SK-N-SH (cell line): ENCODE measurements around the gene EPHB4. TPM values are rescaled to one million over a fixed set of nuclear protein-coding genes. Genes with fewer than 3 reads are reported as not detected.

Source experiments
- CTCF ChIA-PET: fragments of 300-600, 350-600 bp; formaldehyde crosslinking; extraction: SDS; loops from one replicate; lab custom pipeline; 2021; lab: Yijun Ruan, JAX
- POLR2A ChIA-PET: fragments of 350-600 bp; sonication (Branson Sonifier 250); formaldehyde crosslinking; extraction: SDS; loops from one replicate; lab custom pipeline; 2020; ENCODE audit warnings: antibody characterized with exemption, inconsistent platforms; lab: Yijun Ruan, JAX
- DNase-seq: peaks from one replicate; pipeline ENCODE4 v3.0.0; 2012
- H2AFZ ChIP-seq: fragments of 200-600 bp; sonication (generic); 2 replicates; pipeline ENCODE4 v1.8.1; 2016; ENCODE audit warnings: antibody characterized with exemption, mild to moderate bottlenecking, low read depth
- H3F3A ChIP-seq: fragments of 200-600 bp; sonication (generic); replicated peaks from 2 replicates; pipeline ENCODE3; 2016; ENCODE audit warnings: antibody characterized with exemption, mild to moderate bottlenecking; ENCODE audit not compliant: insufficient read depth
- H3K27ac ChIP-seq, 2 experiments: fragments of 200-500 bp in 1 of 2; fragments of 200-600 bp in 1 of 2; sonication (Bioruptor generic) in 1 of 2; sonication (generic), shearing (Covaris generic) in 1 of 2; 2 replicates each; pipeline versions ENCODE4 v1.5.1 to v1.6.1; 2014 to 2016; ENCODE audit warnings: low read depth in 2 of 2, inconsistent platforms in 1 of 2, low read length in 1 of 2, mild to moderate bottlenecking in 1 of 2, mixed read lengths in 1 of 2
- H3K27me3 ChIP-seq: fragments of 200-600 bp; sonication (generic), shearing (Covaris generic); 2 replicates; pipeline ENCODE4 v1.6.1; 2016; ENCODE audit warnings: mixed run types; ENCODE audit not compliant: insufficient read depth
- H3K36me3 ChIP-seq, 2 experiments: fragments of 200-500 bp in 1 of 2; fragments of 200-600 bp in 1 of 2; sonication (Bioruptor generic) in 1 of 2; sonication (generic) in 1 of 2; replicated peaks in 1 of 2; 2 replicates each; pipeline versions ENCODE3 to v1.5.1; 2014 to 2016; ENCODE audit warnings: low read length in 1 of 2, mild to moderate bottlenecking in 1 of 2; ENCODE audit not compliant: insufficient read depth in 2 of 2, control insufficient read depth in 1 of 2
- H3K4me1 ChIP-seq, 2 experiments: fragments of 200-500 bp in 1 of 2; fragments of 200-600 bp in 1 of 2; sonication (Bioruptor generic) in 1 of 2; sonication (generic), shearing (Covaris generic) in 1 of 2; 2 replicates each; pipeline versions ENCODE4 v1.5.1 to v1.6.1; 2014 to 2016; ENCODE audit warnings: low read depth in 1 of 2, low read length in 1 of 2, mixed run types in 1 of 2; ENCODE audit not compliant: insufficient read depth in 2 of 2, control insufficient read depth in 1 of 2
- H3K4me2 ChIP-seq: fragments of 200-600 bp; sonication (generic), shearing (Covaris generic); 2 replicates; pipeline ENCODE4 v1.6.1; 2017; ENCODE audit warnings: mixed run types
- H3K4me3 ChIP-seq, 2 experiments: fragments of 200-500 bp in 1 of 2; fragments of 200-600 bp in 1 of 2; sonication (Bioruptor generic) in 1 of 2; sonication (generic), shearing (Covaris generic) in 1 of 2; 2 replicates each; pipeline versions ENCODE4 v1.5.1 to v1.8.1; 2014 to 2016; ENCODE audit warnings: low read depth in 2 of 2, inconsistent platforms in 1 of 2, low read length in 1 of 2, mild to moderate bottlenecking in 1 of 2, mixed read lengths in 1 of 2, moderate library complexity in 1 of 2
- H3K79me2 ChIP-seq: fragments of 200-600 bp; sonication (generic); 2 replicates; pipeline ENCODE4 v1.8.1; 2017; ENCODE audit warnings: mild to moderate bottlenecking; ENCODE audit not compliant: insufficient read depth
- H3K9ac ChIP-seq: fragments of 200-600 bp; sonication (generic); 2 replicates; pipeline ENCODE4 v1.6.1; 2017; ENCODE audit warnings: mixed run types
- H3K9me2 ChIP-seq: fragments of 200-600 bp; sonication (generic); 2 replicates; pipeline ENCODE4 v1.6.1; 2017; ENCODE audit warnings: mixed run types
- H3K9me3 ChIP-seq: fragments of 200-600 bp; sonication (generic); 2 replicates; pipeline ENCODE4 v1.6.1; 2017; ENCODE audit warnings: mixed run types, mild to moderate bottlenecking, moderate library complexity
- H4K20me1 ChIP-seq: fragments of 200-600 bp; sonication (generic); 2 replicates; pipeline ENCODE4 v1.6.1; 2017; ENCODE audit warnings: mild to moderate bottlenecking, mixed run types; ENCODE audit not compliant: insufficient read depth
- ELF1 ChIP-seq: IDR thresholded peaks from 2 replicates; pipeline ENCODE4 v1.4.0; 2012
- EP300 ChIP-seq, 2 experiments: IDR thresholded peaks; 2 replicates each; pipeline versions ENCODE4 v1.4.0 to v1.6.1; 2012; ENCODE audit warnings: borderline replicate concordance in 1 of 2, low read depth in 1 of 2, low read length in 1 of 2
- EZH2phosphoT487 ChIP-seq: fragments of 200-600 bp; sonication (generic); IDR thresholded peaks from 2 replicates; pipeline ENCODE4 v1.6.1; 2017; ENCODE audit warnings: low read depth, mixed run types, mild to moderate bottlenecking, antibody characterized with exemption, moderate library complexity, borderline replicate concordance
- FOXM1 ChIP-seq: IDR thresholded peaks from 2 replicates; pipeline ENCODE4 v1.4.0; 2012; ENCODE audit warnings: low read depth, mild to moderate bottlenecking
- JUND ChIP-seq: IDR thresholded peaks from 2 replicates; pipeline ENCODE4 v1.4.0; 2012
- MXI1 ChIP-seq: IDR thresholded peaks from 2 replicates; pipeline ENCODE4 v1.6.1; 2012; ENCODE audit warnings: mild to moderate bottlenecking, low read depth, low read length, improper control_type of control experiment
- NRF1 ChIP-seq: IDR thresholded peaks from 2 replicates; pipeline ENCODE4 v1.6.1; 2012; ENCODE audit warnings: low read depth, mild to moderate bottlenecking, low read length
- RAD21 ChIP-seq: IDR thresholded peaks from 2 replicates; pipeline ENCODE4 v1.6.1; 2012; ENCODE audit warnings: mild to moderate bottlenecking, low read length
- RFX5 ChIP-seq: IDR thresholded peaks from 2 replicates; pipeline ENCODE4 v1.6.1; 2012; ENCODE audit warnings: mild to moderate bottlenecking, improper control_type of control experiment, low read length
- SIN3A ChIP-seq: IDR thresholded peaks from 2 replicates; pipeline ENCODE4 v1.6.1; 2012; ENCODE audit warnings: low read depth, mild to moderate bottlenecking, low read length, moderate library complexity, borderline replicate concordance
- TAF1 ChIP-seq: IDR thresholded peaks from 2 replicates; pipeline ENCODE4 v1.6.1; 2012; ENCODE audit warnings: low read depth, mild to moderate bottlenecking, low read length, moderate library complexity, borderline replicate concordance
- TCF12 ChIP-seq: IDR thresholded peaks from 2 replicates; pipeline ENCODE4 v1.4.0; 2012
- TEAD4 ChIP-seq: IDR thresholded peaks from 2 replicates; pipeline ENCODE4 v1.4.0; 2012; ENCODE audit warnings: mild to moderate bottlenecking, borderline replicate concordance; ENCODE audit not compliant: insufficient read depth
- YY1 ChIP-seq: IDR thresholded peaks from 2 replicates; pipeline ENCODE4 v1.4.0; 2012; ENCODE audit warnings: low read depth, mild to moderate bottlenecking
- WGBS: methylation state at CpG from one replicate; pipeline ENCODE4 v1.1.6; 2017; ENCODE audit warnings: low lambda C conversion rate; 5-methylcytosine and 5-hydroxymethylcytosine counted together
- polyA plus RNA-seq, 3 experiments: library from polyadenylated mRNA; depleted of rRNA; stranded (reverse); fragments of >200 nt; gene quantifications; 2 replicates each; pipeline ENCODE4 v1.2.3, GENCODE V29; 2012
- TF ChIP-seq, protein P1 (sequence below): fragments of 200-600 bp; sonication (generic); IDR thresholded peaks from 2 replicates; pipeline ENCODE4 v1.6.1; 2017; ENCODE audit warnings: antibody characterized with exemption, mild to moderate bottlenecking, moderate library complexity
- TF ChIP-seq, protein P2 (sequence below): IDR thresholded peaks from 2 replicates; pipeline ENCODE4 v1.4.0; 2012; ENCODE audit warnings: low read depth, borderline replicate concordance
- TF ChIP-seq, protein P3 (sequence below): fragments of 150-350 bp; IDR thresholded peaks from 2 replicates; pipeline ENCODE4 v1.6.1; 2017; ENCODE audit warnings: antibody characterized with exemption, low read length, low read depth, borderline replicate concordance

Gene EPHB4
- polyA plus RNA-seq, 1 of the 3 experiments (the other 2 are of a cell fraction), result 64.4 TPM

DNA sequence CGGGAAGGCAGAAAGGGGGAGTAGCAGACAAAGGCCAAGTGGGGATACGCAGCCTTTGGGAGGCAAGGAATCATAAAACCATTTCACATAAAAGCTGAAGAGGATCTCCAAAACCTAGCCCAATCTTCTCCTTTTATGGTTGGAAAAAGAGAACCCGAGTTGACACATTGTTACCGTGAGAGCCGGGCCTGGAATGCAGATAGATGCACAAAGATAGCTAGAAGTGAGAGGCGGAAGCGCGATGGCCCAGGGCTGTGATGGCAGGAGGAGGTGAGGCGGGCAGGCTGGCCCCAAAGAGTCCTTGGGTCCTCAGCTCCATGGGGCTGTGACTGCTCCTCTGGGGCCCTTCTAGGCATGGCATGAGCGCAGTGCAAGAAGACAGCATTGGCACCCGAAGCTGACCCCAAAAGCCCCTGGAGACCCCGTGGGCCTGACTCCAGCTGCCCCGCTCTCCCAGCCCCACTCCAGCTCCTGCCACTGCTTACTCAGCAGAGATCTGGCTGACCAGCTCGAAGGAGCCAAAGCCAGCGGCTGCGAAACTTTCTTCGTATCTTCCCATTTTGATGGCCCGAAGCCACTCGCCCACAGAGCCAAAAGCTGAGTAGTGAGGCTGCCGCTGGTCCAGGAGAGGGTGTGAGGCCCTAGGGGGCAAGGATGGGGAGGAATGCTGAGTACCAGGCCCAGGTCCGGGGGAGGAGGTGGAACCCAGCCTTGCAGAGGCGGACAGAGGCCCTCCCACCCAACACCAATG, 22.5 kb downstream of the EPHB4 start:
- Histone ChIP-seq H2AFZ (no peak overlapping the region), H3K4me2 (no peak overlapping the region), H3K36me3 (peaks cover 10 to 32% of the 10 kb centered on the region in 2 experiments), H3K9me3 (no peaks in the 10 kb centered on the region), H4K20me1 (no peaks in the 10 kb centered on the region), H3K79me2 (no peaks in the 10 kb centered on the region), H3K4me1 (peaks cover 21% of the 10 kb centered on the region in 2 experiments; a peak in 3 of 4 replicates), H3K27me3 (no peaks in the 10 kb centered on the region), H3K27ac (no peak overlapping the region), H3F3A (peaks cover 24% of the 10 kb centered on the region), H3K9ac (no peak overlapping the region), H3K9me2 (no peaks in the 10 kb centered on the region), H3K4me3 (no peak overlapping the region)
- 93% methylated on average over 18 of the region's 22 CpGs for WGBS
- TF ChIP-seq TEAD4, result no peak
- TF ChIP-seq, protein P1, sequence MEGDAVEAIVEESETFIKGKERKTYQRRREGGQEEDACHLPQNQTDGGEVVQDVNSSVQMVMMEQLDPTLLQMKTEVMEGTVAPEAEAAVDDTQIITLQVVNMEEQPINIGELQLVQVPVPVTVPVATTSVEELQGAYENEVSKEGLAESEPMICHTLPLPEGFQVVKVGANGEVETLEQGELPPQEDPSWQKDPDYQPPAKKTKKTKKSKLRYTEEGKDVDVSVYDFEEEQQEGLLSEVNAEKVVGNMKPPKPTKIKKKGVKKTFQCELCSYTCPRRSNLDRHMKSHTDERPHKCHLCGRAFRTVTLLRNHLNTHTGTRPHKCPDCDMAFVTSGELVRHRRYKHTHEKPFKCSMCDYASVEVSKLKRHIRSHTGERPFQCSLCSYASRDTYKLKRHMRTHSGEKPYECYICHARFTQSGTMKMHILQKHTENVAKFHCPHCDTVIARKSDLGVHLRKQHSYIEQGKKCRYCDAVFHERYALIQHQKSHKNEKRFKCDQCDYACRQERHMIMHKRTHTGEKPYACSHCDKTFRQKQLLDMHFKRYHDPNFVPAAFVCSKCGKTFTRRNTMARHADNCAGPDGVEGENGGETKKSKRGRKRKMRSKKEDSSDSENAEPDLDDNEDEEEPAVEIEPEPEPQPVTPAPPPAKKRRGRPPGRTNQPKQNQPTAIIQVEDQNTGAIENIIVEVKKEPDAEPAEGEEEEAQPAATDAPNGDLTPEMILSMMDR, result no peak
- no peak for TF ChIP-seq NRF1
- DNase-seq, result no peak
- CTCF ChIA-PET, result interaction anchor here (6.6 to 16.7 kb wide), 3 partner anchors 9 to 46 kb away, joined by 84 to 398 read pairs (median 220); partner anchors contain the start of genes EPHB4 and SLC12A9
- POLR2A ChIA-PET, result interaction anchor here (0.6 to 2.1 kb wide), 2 partner anchors 11 to 48 kb away, joined by 6 to 9 read pairs; partner anchors contain the start of gene SLC12A9

DNA sequence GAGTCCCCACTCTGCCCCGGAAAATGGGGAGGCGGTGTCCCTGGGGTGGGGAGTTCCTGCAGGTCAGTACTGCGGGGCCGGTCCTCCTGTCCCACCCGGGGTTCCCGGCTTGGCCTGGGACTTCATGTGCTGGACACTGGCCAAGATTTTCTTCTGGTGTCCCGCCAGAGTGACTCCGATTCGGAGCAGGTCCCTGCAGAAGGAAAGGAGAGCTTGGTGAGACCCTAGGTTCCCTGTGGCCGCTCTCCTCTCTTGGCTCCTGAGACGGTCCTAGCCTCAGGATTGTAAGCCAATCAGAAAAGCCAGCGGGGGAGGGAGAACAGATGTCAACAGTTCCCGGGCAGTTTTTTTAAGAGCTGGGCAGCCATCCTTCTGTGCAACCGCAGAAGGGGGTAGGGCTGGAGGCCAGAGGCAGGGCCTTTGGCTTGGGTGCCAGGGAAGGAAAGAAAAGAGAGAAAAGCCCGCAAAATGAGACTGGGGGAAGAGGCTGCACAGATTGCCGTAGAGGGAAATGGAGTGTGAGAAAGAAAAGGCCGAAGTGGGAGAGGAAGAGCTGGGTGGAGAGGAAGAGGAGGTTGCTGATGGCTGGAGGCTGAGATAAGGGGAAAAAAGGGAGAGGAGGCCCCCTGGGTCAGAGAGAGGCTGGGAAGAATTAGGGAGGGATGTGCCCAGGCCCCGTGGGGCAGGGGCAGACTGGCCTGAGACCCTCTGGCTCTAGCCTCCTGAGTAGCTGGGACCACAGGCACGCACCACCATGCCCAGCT, 23.7 kb downstream of the EPHB4 start:
- H3K9me2 ChIP-seq, result no peaks in the 10 kb centered on the region
- peak overlapping the region; percentile 57 for H3K4me2 ChIP-seq
- no peaks in the 10 kb centered on the region for H4K20me1 ChIP-seq
- 29% methylated on average over 13 of the region's 19 CpGs for whole genome bisulfite sequencing
- H3K9me3 ChIP-seq, result no peaks in the 10 kb centered on the region
- no peak overlapping the region for H2AFZ ChIP-seq
- peaks cover 24% of the 10 kb centered on the region for H3F3A ChIP-seq
- peak; percentile 93 for DNase-seq
- H3K4me3 ChIP-seq, result no peak overlapping the region
- H3K36me3 ChIP-seq, result peaks cover 10 to 25% of the 10 kb centered on the region in 2 experiments
- H3K27me3 ChIP-seq, result no peaks in the 10 kb centered on the region
- H3K79me2 ChIP-seq, result no peaks in the 10 kb centered on the region
- H3K4me1 ChIP-seq, result peaks cover 21% of the 10 kb centered on the region in 2 experiments; a peak in 3 of 4 replicates
- H3K27ac ChIP-seq, result peak overlapping the region; percentile 53 to 58
- CTCF ChIA-PET, result interaction anchor here (1.5 to 16.7 kb wide), 5 partner anchors 10 to 98 kb away, joined by 5 to 398 read pairs (median 84); partner anchors contain the start of genes EPHB4, EPO, POP7 and SLC12A9
- POLR2A ChIA-PET, result interaction anchor here (0.7 to 2.1 kb wide), 4 partner anchors 12 to 86 kb away, joined by 3 to 9 read pairs (median 4); partner anchors contain the start of genes SLC12A9 and UFSP1
- H3K9ac ChIP-seq, result no peak overlapping the region
- TF ChIP-seq YY1 (0 out of 2 replicates have a peak, but pooled peaks have one; percentile 38), RAD21 (no peak), SIN3A (no peak), FOXM1 (no peak), TAF1 (no peak), EP300 (IDR thresholded peaks at IDR 0.05; ENCODE audit: borderline replicate concordance in 1 of 2, low read depth in 1 of 2, low read length in 1 of 2) (peak in 1 of 2 experiments; percentile 26; a peak in 1 of 4 replicates), NRF1 (no peak), TCF12 (peak; percentile 80), ELF1 (no peak), RFX5 (peak; percentile 100), JUND (no peak), EZH2phosphoT487 (no peak), MXI1 (0 out of 2 replicates have a peak, but pooled peaks have one; percentile 15)
- TF ChIP-seq, protein P2, sequence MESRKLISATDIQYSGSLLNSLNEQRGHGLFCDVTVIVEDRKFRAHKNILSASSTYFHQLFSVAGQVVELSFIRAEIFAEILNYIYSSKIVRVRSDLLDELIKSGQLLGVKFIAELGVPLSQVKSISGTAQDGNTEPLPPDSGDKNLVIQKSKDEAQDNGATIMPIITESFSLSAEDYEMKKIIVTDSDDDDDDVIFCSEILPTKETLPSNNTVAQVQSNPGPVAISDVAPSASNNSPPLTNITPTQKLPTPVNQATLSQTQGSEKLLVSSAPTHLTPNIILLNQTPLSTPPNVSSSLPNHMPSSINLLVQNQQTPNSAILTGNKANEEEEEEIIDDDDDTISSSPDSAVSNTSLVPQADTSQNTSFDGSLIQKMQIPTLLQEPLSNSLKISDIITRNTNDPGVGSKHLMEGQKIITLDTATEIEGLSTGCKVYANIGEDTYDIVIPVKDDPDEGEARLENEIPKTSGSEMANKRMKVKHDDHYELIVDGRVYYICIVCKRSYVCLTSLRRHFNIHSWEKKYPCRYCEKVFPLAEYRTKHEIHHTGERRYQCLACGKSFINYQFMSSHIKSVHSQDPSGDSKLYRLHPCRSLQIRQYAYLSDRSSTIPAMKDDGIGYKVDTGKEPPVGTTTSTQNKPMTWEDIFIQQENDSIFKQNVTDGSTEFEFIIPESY, result no peak
- TF ChIP-seq, protein P1, result no peak
- TF ChIP-seq, protein P3, sequence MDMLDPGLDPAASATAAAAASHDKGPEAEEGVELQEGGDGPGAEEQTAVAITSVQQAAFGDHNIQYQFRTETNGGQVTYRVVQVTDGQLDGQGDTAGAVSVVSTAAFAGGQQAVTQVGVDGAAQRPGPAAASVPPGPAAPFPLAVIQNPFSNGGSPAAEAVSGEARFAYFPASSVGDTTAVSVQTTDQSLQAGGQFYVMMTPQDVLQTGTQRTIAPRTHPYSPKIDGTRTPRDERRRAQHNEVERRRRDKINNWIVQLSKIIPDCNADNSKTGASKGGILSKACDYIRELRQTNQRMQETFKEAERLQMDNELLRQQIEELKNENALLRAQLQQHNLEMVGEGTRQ, result no peak
